Thyroid gland (tissue), 4 donors: ENCODE measurements around the gene FARS2.

Experiments used
- CTCF ChIP-seq, 6 experiments: fragments of 200-600 bp in 3 of 6; fragments of 450-650 bp in 3 of 6; sonication (generic) in 3 of 6; IDR thresholded peaks; one replicate each; pipeline ENCODE4 v1.5.1; 2016 to 2019; ENCODE audit warnings: antibody characterized with exemption in 6 of 6, mild to moderate bottlenecking in 2 of 6, inconsistent platforms in 1 of 6, moderate library complexity in 1 of 6
- POLR2A ChIP-seq, 2 donors: fragments of 450-650 bp; IDR thresholded peaks; one replicate each; pipeline ENCODE4 v1.6.1; 2017; ENCODE audit warnings: antibody characterized with exemption in 2 of 2, mild to moderate bottlenecking in 2 of 2, moderate library complexity in 1 of 2

- no peak for TF ChIP-seq POLR2A (IDR thresholded peaks at IDR 0.05)
- no peak for TF ChIP-seq CTCF (IDR thresholded peaks at IDR 0.05)
These were observed 32.0 kb upstream of the FARS2 start for GRCh38 chr6:5229356-5229755.
